GM21737 (cell line): ENCODE results near the gene ZNF367.

Source experiments
- ATAC-seq: cut with Tn5 transposase; IDR thresholded peaks from one replicate; pipeline ENCODE4 v1.9.1; 2021; ENCODE audit warnings: mild to moderate bottlenecking, moderate library complexity; ENCODE audit not compliant: unreplicated experiment

The ZNF367 gene

GRCh38 chr9:96418083-96418919, at the start of gene ZNF367:
ZNF367 (minus strand) TSS chr9:96418370; CDS start chr9:96418032, 338 bp downstream.
- ATAC-seq, result peak; percentile 57

GRCh38 chr9:96467784-96468183, 49.6 kb upstream of the ZNF367 start:
- no peak for ATAC-seq

DNA sequence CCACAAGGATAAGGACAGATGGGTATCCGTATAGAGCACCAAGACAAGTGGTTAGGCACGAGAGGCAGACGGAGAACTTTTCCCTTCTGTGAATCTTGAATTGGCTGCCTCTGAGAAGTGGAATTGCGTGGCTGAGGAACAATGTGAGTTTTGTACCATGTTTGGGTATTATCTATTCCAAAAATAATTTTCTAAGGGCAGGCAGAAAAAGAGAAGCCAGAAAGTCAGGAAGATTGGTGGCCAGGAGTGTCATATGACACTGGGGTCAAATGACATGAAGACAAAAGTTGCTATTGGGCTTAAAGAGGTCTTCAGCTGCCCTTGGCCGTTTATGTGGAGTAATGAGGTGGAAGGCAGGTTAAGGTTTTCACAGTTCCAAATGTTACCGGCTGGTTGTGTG, 46.3 kb upstream of the ZNF367 start:
- ATAC-seq, result no peak

DNA sequence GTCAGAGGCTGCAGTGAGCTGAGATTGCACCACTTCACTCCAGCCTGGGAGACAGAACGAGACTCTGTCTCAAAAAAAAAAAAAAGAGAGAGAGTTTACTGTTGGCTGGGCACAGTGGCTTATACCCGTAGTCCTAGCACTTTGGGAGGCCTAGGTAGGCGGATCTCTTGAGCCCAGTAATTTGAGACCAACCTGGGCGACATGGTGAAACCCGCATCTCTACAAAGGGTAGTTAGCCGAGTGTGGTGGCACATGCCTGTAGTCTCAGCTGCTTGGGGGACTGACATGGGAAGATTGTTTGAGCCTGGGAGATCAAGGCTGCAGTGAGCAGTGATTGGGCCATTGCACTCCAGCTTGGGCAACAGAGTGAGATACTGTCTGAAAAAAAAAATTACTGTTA, 44.4 kb upstream of the ZNF367 start:
- no peak for ATAC-seq

GRCh38 chr9:96461336-96461735, 43.2 kb upstream of the ZNF367 start:
- no peak for ATAC-seq

DNA sequence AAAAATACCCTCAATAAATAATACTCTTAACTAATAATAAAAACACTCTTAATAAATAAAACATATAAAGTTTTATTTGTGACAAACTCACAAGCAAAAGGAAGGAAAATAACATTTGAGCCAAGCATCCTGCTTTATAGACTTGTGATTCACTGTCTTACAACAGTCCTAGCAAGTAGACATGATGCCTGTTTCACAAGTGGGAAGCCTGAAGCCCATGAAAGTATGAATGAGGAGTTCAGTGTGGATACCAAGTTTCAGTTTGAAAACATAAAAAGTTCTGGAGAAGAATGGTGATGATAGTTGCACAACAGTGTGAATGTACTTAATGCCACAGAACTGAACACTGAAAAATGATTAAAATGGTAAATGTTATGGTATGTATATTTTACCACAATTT, 42.7 kb upstream of the ZNF367 start:
- no peak for ATAC-seq

DNA sequence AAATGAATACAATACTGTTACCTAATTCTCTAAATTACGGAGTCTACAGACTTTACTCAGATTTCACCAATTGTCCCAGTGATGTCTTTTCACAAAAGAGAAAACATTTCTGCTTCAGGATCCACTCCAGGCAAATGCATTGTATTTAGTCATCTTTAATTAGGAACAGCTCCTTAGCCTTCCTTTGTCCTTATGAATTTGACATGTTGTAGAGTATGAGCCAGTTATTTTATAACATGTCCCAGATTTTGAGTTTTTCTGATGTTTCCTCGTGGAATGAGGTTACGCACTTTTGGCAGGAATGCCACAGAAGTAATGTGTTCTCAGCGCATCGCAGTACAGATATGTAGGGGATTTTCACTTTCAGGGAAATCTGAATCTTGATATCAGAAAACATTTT, 42.3 kb upstream of the ZNF367 start:
- ATAC-seq, result no peak

- ATAC-seq, result no peak
Observed at GRCh38 chr9:96459268-96460007, 41.3 kb upstream of the ZNF367 start.

GRCh38 chr9:96458226-96458625, 40.1 kb upstream of the ZNF367 start:
- ATAC-seq, result no peak

DNA sequence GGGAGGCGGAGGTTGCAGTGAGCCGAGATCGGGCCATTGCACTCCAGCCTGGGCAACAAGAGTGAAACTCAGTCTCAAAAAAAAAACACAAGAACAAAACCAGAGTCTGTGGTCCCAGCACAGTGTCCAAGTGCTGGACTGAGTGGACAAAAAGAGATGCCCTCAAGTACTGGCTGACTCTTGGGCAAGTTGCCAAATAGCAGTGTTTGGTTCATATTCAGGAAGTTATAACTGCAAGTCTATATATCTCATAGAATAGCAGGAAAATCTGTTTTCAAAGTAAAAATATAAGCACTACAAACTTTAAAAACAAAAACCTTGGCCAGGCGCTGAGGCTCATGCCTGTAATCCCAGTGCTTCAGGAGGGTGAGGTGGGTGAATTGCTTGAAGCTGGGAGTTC, 39.1 kb upstream of the ZNF367 start:
- ATAC-seq, result no peak

DNA sequence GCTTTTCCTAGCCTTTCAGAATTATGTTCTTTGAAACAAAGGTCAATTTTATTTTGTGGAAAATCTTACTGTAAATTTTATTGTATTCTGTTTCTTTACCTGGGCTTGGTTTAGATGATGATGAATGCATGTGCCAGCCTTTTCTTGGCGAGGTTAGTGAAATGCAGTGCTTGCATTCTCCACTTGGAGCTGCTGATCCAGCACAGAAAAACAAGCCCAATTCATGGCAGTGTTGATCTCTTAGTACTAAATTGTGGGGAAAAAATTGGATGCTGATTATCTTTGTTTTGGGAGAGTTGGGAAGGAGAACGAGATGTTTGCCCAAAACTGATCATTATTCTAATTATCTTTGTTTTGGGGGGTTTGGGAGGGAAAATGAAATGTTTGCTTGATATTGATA, 35.5 kb upstream of the ZNF367 start:
- ATAC-seq, result no peak

DNA sequence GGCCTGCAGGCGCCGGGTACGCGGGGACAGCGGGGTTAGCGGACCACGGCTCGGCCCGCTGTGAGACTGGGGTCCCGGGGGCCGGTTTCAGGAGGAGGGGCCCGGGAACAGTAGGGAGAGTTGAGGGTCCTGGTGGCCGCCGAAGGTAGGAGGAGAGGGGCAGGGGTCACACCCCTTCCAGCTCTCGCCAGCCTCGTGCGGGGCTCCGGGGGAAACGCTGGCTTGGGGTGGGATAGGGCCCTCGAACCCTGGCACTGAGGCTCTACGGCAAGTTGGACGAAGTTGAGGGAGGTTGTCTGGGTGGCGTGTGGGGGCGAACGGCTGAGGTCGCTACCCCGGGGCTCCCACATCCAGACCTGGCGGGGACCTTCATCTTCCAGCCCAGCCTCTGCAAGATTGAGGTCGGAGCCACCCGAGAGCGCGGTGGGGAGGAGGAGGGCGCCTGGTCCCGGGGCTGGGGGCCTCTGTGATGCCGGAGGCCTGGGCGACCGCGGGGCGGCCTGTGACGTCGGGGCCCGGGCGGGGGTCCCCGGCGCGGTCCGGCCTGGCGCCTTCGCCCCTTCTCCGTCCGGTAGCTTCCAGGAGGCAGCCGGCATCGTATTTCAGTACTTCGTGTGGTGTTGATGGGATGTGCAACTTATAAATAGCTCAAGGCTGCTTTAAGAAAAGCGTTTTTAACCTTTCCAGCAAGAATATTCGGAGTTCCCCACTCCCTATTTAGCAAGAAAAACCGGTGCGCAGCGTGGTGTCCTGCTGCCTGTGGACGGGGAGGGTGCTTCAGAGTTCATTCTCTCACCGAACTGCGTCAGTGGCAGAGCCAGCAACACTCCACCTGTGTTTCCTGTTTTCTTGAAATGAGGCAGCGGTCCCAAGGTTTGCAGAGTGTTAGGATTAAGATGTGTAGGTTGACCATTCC, 32.7 kb upstream of the ZNF367 start:
- ATAC-seq, result no peak

- peak; percentile 96 for ATAC-seq
Observed at GRCh38 chr9:96449845-96450612, 31.9 kb upstream of the ZNF367 start, which contains the start of gene HABP4. HABP4 (plus strand) TSS chr9:96450169; CDS start chr9:96450280, 111 bp downstream.

DNA sequence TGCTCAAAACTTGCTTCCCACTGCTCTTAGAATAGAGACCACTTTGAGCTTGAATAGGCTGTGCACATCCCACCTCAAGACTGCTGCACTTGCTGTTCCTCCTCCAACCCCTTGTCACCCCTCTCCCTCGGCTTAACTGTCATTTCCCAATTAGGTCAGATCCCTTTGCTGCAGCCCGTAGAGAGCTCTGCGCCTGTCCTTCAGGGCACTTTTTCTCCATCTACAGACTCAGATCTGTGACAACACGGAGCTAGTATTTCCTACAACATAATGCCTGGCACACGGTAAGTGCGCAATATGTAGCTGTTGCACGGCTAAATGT, 31.3 kb upstream of the ZNF367 start:
- ATAC-seq, result peak; percentile 16

GRCh38 chr9:96448546-96449170, 30.5 kb upstream of the ZNF367 start:
- ATAC-seq, result no peak

DNA sequence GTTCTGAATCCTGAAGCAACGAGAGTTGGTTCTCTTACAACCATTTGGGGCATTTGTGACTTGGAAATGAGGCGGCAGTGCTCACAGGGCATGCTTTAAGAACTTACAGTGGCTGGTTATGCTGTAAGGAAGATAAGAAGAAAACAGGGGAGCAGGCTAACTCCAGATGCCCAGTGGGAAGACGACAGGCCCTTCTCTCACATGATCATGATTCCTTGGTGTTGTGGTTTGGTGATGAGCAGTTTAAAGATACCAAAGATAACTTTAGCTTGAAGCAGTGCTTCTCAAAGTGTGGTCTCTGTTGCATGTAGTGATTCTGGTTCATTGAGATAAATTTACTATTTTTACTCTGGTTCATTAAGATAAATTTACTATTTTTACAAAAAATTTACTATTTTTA, 29.2 kb upstream of the ZNF367 start:
- ATAC-seq, result no peak

DNA sequence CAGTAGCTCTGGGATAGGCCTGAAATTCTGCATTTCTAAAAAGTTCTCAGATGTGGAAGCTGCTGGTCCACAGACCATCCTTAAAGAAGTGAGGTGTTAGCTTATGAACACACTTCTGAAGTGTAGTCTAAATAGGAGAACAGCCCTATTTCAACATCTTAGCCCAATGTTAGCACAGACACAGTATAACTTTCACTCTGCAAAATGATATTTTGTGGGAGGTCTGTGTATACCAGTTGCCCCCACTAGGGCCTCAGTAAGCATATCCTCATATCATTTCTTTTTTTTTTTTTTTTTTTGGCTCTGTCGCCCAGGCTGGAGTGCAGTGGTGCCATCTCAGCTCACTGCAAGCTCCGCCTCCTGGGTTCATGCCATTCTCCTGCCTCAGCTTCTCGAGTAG, 24.3 kb upstream of the ZNF367 start:
- ATAC-seq, result no peak

- no peak for ATAC-seq
Observed at GRCh38 chr9:96441798-96442445, 23.8 kb upstream of the ZNF367 start.

DNA sequence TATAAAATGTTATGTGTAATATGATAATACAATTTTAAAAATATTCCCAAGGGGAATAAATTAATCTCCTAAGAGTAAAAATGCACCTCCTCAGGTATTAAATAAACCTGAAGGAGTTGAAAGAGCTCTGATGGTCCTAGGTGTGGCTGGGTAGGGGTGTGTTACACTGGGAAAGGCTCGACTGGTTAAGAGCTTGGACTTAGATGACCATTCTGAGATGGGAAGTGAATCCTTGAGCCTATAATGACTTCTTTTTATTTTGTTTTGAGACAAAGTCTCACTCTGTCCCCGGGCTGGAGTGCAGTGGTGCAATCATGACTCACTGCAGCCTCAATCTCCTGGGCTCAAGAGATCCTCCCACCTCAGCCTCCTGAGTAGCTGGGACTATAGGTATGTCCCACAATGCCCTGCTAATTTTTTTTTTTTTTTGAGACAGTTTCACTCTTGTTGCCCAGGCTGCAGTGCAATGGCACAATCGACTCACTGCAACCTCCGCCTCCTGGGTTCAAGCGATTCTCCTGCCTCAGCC, 22.6 kb upstream of the ZNF367 start:
- no peak for ATAC-seq
